Stomach (tissue), 9 donors: ENCODE data around the gene RGS6. TPM values are rescaled to one million over a fixed set of nuclear protein-coding genes. Genes with fewer than 3 reads are reported as not detected.

Experiments
- DNase-seq, 2 donors: peaks; one replicate each; pipeline versions ENCODE4 v3.0.0 to v3.0.0-alpha.2; 2013 to 2019
- H3K27ac ChIP-seq, 5 donors: fragments of 200-600 bp in 4 of 5; sonication (generic) in 4 of 5; one replicate each; pipeline ENCODE4 v1.5.1; 2013 to 2019; ENCODE audit warnings: mild to moderate bottlenecking in 1 of 5, moderate library complexity in 1 of 5
- H3K27me3 ChIP-seq, 3 donors: fragments of 200-600 bp; sonication (generic); one replicate each; pipeline ENCODE4 v1.5.1; 2017 to 2019; ENCODE audit warnings: mixed run types in 1 of 3
- H3K36me3 ChIP-seq, 4 donors: fragments of 200-600 bp; sonication (generic); 1 replicate in 3 of 4; 2 replicates in 1 of 4; pipeline ENCODE4 v1.5.1; 2016 to 2019
- H3K4me1 ChIP-seq, 4 donors: fragments of 200-600 bp; sonication (generic); one replicate each; pipeline ENCODE4 v1.5.1; 2016 to 2019
- H3K4me3 ChIP-seq, 4 donors: fragments of 200-600 bp; sonication (generic) in 3 of 4; one replicate each; pipeline ENCODE4 v1.5.1; 2016 to 2019; ENCODE audit warnings: mild to moderate bottlenecking in 1 of 4
- H3K9me3 ChIP-seq, 4 donors: fragments of 200-600 bp; sonication (generic); one replicate each; pipeline ENCODE4 v1.5.1; 2016 to 2019
- EP300 ChIP-seq: sonication (generic); formaldehyde crosslinking; IDR thresholded peaks from one replicate; pipeline ENCODE4 v1.6.1; 2017; ENCODE audit warnings: antibody characterized with exemption
- POLR2A ChIP-seq, 4 donors: fragments of 450-650 bp; IDR thresholded peaks; one replicate each; pipeline ENCODE4 v1.6.1; 2016; ENCODE audit warnings: antibody characterized with exemption in 4 of 4, control low read depth in 2 of 4, mild to moderate bottlenecking in 1 of 4, moderate library complexity in 1 of 4
- POLR2AphosphoS5 ChIP-seq, 3 donors: sonication (generic); formaldehyde crosslinking; IDR thresholded peaks; one replicate each; pipeline ENCODE4 v1.6.1; 2016; ENCODE audit warnings: antibody characterized with exemption in 3 of 3
- WGBS, 5 donors: extraction: QIAGEN DNeasy Blood & Tissue Kit in 3 of 5; methylation state at CpG; one replicate each; pipeline versions ENCODE4 v1.1.5 to v1.1.7; 2013 to 2018; 5-methylcytosine and 5-hydroxymethylcytosine counted together
- intact Hi-C: fragments of 100-400 bp; cut with DNase I; formaldehyde crosslinking; loops from one replicate; pipeline ENCODE4 v1.15.1; 2023; ENCODE audit warnings: low total_unique reads
- polyA plus RNA-seq, 3 donors: library from polyadenylated mRNA; stranded (reverse); fragments of 200-250 nt; gene quantifications; one replicate each; pipeline ENCODE4 v1.2.3, GENCODE V29; 2013
- total RNA-seq, 5 donors: library from RNA; depleted of rRNA; stranded (reverse); fragments of >200 nt; gene quantifications; one replicate each; pipeline versions ENCODE4 v1.1.0 to v1.2.3, GENCODE V29; 2014 to 2016
- TF ChIP-seq, protein P1 (sequence below), 7 experiments: fragments of 450-650 bp in 4 of 7; fragments of 200-600 bp in 3 of 7; sonication (generic) in 3 of 7; IDR thresholded peaks; one replicate each; pipeline ENCODE4 v1.5.1; 2016 to 2019; ENCODE audit warnings: antibody characterized with exemption in 7 of 7, control low read depth in 2 of 7, mild to moderate bottlenecking in 1 of 7
- donor health status: healthy with polysubstance abuse.
- donor health status: Bipolar disorder and iron deficiency.
- donor health status: healthy.

The RGS6 gene
- total and polyA plus RNA-seq, 8 donors = 0.25 to 18.0 (median 0.92) TPM; not detected in 1

DNA sequence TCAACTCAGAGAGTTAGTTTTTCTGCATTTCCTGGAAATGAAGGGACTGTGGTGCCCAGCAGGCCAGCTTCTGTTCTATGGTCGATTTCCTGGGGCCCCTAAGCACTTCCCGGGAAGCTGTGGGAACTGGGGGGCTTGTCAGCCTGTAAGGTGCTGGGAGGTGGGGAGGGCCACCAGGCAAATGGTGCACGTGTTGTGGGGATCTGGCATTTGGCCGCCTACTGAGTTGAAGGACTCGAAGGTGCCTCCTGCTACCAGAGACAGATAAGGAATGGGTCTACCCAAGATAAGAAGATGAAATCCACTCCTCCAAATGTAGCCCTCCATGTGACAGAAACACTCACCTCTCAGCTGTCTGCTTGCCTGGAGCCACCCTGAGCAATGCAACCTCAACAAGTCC is 620.0 kb downstream of the RGS6 start:
- no peak for DNase-seq
- 38 to 71% (median 46%) methylated on average over 5 of the region's 5 CpGs for WGBS, 5 donors
- Histone ChIP-seq H3K27me3 (peaks cover 0 to 50% (median 0%) of the 10 kb centered on the region in 3 donors), H3K9me3 (no peaks in the 10 kb centered on the region), H3K36me3 (no peaks in the 10 kb centered on the region), H3K4me3 (no peak overlapping the region), H3K27ac (no peak overlapping the region), H3K4me1 (no peaks in the 10 kb centered on the region)
- intact Hi-C loops = no loop called here
- TF ChIP-seq POLR2A (IDR thresholded peaks at IDR 0.05) (no peak), EP300 (no peak), POLR2AphosphoS5 (IDR thresholded peaks at IDR 0.05) (no peak)
- TF ChIP-seq, protein P1, sequence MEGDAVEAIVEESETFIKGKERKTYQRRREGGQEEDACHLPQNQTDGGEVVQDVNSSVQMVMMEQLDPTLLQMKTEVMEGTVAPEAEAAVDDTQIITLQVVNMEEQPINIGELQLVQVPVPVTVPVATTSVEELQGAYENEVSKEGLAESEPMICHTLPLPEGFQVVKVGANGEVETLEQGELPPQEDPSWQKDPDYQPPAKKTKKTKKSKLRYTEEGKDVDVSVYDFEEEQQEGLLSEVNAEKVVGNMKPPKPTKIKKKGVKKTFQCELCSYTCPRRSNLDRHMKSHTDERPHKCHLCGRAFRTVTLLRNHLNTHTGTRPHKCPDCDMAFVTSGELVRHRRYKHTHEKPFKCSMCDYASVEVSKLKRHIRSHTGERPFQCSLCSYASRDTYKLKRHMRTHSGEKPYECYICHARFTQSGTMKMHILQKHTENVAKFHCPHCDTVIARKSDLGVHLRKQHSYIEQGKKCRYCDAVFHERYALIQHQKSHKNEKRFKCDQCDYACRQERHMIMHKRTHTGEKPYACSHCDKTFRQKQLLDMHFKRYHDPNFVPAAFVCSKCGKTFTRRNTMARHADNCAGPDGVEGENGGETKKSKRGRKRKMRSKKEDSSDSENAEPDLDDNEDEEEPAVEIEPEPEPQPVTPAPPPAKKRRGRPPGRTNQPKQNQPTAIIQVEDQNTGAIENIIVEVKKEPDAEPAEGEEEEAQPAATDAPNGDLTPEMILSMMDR (IDR thresholded peaks at IDR 0.05) = no peak

DNA sequence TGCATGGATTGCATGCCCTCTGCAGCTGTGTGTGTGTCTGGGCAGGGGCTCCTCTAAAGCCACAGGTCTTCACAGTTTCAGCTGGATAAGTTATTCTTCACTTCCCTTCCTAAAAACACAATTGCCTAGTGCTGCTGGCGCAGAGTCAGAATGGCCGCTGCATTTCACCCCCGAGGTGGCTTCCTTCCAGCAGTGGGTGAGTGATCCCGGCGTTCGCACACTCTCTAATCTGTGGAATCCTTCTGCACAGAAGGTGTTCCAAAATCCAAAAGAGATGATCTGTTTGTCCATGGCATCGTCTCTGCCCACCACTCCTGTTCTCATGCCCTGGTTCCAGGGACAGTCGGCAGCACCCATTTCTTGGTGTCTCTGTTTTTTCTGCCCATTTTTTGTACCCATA is 620.9 kb downstream of the RGS6 start:
- H3K4me3 ChIP-seq = no peak overlapping the region
- peaks cover 0 to 46% (median 0%) of the 10 kb centered on the region in 3 donors for H3K27me3 ChIP-seq
- no peaks in the 10 kb centered on the region for H3K36me3 ChIP-seq
- intact Hi-C loops = no loop called here
- DNase-seq = no peak
- TF ChIP-seq POLR2AphosphoS5 (IDR thresholded peaks at IDR 0.05) (no peak), EP300 (no peak), POLR2A (IDR thresholded peaks at IDR 0.05) (no peak)
- TF ChIP-seq, protein P1 (IDR thresholded peaks at IDR 0.05) = no peak
- H3K9me3 ChIP-seq = no peaks in the 10 kb centered on the region
- WGBS, 5 donors = 47 to 78% (median 67%) methylated on average over 8 of the region's 8 CpGs
- H3K27ac ChIP-seq = no peak overlapping the region
- no peaks in the 10 kb centered on the region for H3K4me1 ChIP-seq

DNA sequence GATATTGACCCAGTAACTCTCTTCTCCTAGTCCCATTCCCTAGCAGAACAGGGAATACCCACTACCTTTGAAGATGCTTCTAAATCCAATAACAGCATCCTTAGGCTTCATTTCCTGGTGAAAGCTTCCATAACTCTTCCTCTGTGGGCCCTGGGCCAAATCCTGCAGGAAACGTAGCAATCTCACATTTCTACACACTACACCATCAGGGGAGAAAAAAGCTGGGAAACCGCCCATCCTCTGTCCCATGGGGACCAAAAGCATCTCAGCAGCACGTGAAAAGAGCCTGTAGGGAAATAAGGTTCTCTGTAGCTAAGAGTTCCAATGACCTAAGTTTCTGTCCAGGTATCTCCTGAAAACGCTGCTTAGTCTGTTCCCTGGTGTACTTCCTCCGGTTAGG is 621.4 kb downstream of the RGS6 start:
- H3K27me3 ChIP-seq = peaks cover 0 to 51% (median 0%) of the 10 kb centered on the region in 3 donors
- no peak overlapping the region for H3K4me3 ChIP-seq
- WGBS, 5 donors = 40 to 52% (median 51%) methylated on average over 5 of the region's 5 CpGs
- H3K4me1 ChIP-seq = peaks cover 0 to under 1% (median 0%) of the 10 kb centered on the region in 4 donors
- H3K9me3 ChIP-seq = no peaks in the 10 kb centered on the region
- intact Hi-C loops = no loop called here
- no peaks in the 10 kb centered on the region for H3K36me3 ChIP-seq
- no peak overlapping the region for H3K27ac ChIP-seq
- TF ChIP-seq, protein P1 (IDR thresholded peaks at IDR 0.05) = no peak
- no peak for TF ChIP-seq POLR2AphosphoS5 (IDR thresholded peaks at IDR 0.05)
- DNase-seq = no peak

DNA sequence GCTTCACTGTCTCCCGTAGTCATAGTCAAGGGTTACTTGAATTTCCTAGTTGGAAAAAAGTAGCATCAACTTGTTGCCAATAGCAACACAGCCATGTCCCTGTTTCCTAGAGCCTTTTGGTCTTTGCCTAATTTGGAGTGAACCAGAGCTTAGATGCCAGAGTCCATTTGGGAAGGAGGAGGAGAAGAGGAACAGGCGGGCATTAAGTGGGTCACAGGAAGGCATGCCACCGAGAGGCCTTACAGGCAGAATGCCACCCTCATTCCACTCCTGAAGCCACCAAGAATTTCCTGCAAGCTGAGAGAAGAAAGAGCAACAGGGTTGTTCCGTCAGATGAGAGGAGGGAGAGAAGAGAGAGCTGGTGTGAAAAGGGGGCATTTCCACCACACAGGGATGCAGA is 622.2 kb downstream of the RGS6 start:
- peaks cover 0 to 8% (median 0%) of the 10 kb centered on the region in 4 donors for H3K4me1 ChIP-seq
- WGBS, 5 donors = 74 to 82% (median 77%) methylated on average over 4 of the region's 4 CpGs
- no peaks in the 10 kb centered on the region for H3K36me3 ChIP-seq
- H3K9me3 ChIP-seq = no peaks in the 10 kb centered on the region
- DNase-seq = no peak
- peaks cover 0 to 54% (median 0%) of the 10 kb centered on the region in 3 donors for H3K27me3 ChIP-seq
- TF ChIP-seq POLR2A (IDR thresholded peaks at IDR 0.05) (no peak), POLR2AphosphoS5 (IDR thresholded peaks at IDR 0.05) (no peak)
- TF ChIP-seq, protein P1 (IDR thresholded peaks at IDR 0.05) = no peak
- no peak overlapping the region for H3K4me3 ChIP-seq
- no peak overlapping the region for H3K27ac ChIP-seq
- intact Hi-C loops = no loop called here
